Duodenal mucosa (tissue), 2 donors: Measurements from ENCODE around the gene DDIT4.

Experiments used
- H3K27ac ChIP-seq: one replicate; pipeline ENCODE4 v1.7.0; 2013; ENCODE audit warnings: low read depth, low read length
- H3K27me3 ChIP-seq, 2 donors: one replicate each; pipeline ENCODE4 v1.7.0; 2013; ENCODE audit warnings: low read length in 2 of 2, control low read depth in 1 of 2; ENCODE audit not compliant: insufficient read depth in 2 of 2, control insufficient read depth in 1 of 2
- H3K36me3 ChIP-seq, 2 donors: one replicate each; pipeline ENCODE4 v1.7.0; 2013; ENCODE audit warnings: low read length in 2 of 2, control low read depth in 1 of 2; ENCODE audit not compliant: insufficient read depth in 2 of 2, control insufficient read depth in 1 of 2
- H3K4me1 ChIP-seq, 2 donors: one replicate each; pipeline ENCODE4 v1.7.0; 2013; ENCODE audit warnings: low read length in 2 of 2, control low read depth in 1 of 2; ENCODE audit not compliant: insufficient read depth in 2 of 2, control insufficient read depth in 1 of 2
- H3K4me3 ChIP-seq, 2 donors: one replicate each; pipeline ENCODE4 v1.7.0; 2013; ENCODE audit warnings: low read length in 2 of 2, low read depth in 1 of 2
- H3K9ac ChIP-seq, 2 donors: one replicate each; pipeline ENCODE4 v1.7.0; 2013; ENCODE audit warnings: low read length in 2 of 2, low read depth in 1 of 2
- H3K9me3 ChIP-seq, 2 donors: one replicate each; pipeline ENCODE4 v1.7.0; 2013; ENCODE audit warnings: low read length in 2 of 2, control low read depth in 1 of 2; ENCODE audit not compliant: control insufficient read depth in 1 of 2

DDIT4 gene

GRCh38 chr10:72259491-72260238 lies 14.1 kb upstream of the DDIT4 start:
- no peaks in the 10 kb centered on the region for H3K9me3 ChIP-seq
- H3K36me3 ChIP-seq = no peaks in the 10 kb centered on the region
- H3K4me3 ChIP-seq = peak overlapping the region in 1 of 2 donors; percentile 84
- peak overlapping the region; percentile 89 for H3K27ac ChIP-seq
- H3K4me1 ChIP-seq = peaks cover 46 to 53% of the 10 kb centered on the region in 2 donors
- no peaks in the 10 kb centered on the region for H3K27me3 ChIP-seq
- H3K9ac ChIP-seq = peak overlapping the region; percentile 69 to 82

GRCh38 chr10:72260239-72260975 lies 13.3 kb upstream of the DDIT4 start:
- Histone ChIP-seq H3K4me1 (peaks cover 39 to 46% of the 10 kb centered on the region in 2 donors), H3K9me3 (no peaks in the 10 kb centered on the region), H3K4me3 (peak overlapping the region; percentile 67 to 84), H3K27me3 (no peaks in the 10 kb centered on the region), H3K27ac (peak overlapping the region; percentile 89), H3K9ac (peak overlapping the region; percentile 69 to 82), H3K36me3 (no peaks in the 10 kb centered on the region)

DNA sequence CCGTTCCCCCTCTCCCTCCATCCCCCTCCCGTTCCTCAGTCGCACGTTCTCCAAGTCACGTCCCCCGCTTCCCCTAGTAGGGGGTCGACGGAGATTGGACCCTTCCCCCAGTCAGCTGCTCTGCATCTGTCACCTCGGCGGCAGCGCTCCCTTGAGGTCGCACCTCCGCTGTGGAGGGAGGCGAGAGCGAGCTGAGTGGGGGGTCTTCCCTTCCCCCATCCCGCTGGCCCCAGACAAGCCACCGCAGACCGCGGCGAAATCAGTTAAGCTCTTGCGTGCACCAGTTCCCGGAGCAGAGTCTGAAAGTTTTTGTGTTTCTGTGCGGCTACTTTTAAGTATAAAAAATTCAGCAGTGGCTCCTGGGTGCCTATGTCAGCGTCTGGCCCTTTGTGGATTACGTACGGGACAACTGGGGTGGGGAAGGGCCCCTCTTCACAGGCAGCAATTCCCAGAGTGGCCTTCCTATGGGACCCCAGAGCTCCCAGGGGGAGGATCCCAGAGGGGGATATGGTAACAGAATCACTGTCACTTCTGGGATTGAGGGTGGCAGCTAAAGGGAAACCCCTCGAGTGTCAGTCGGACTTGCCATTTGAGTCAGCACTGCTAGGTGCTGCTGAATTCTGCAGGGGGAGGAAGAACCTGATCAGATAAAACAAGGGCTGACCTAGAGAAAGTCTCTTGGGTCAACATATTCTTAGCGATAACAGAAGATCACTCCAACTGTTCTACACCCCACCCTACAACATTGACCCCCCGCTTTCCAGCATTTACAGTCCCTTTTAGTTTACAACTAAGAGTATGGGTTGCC lies 12.5 kb upstream of the DDIT4 start:
- H3K36me3 ChIP-seq = no peaks in the 10 kb centered on the region
- H3K4me3 ChIP-seq = peak overlapping the region; percentile 67 to 84
- peak overlapping the region; percentile 89 for H3K27ac ChIP-seq
- H3K9ac ChIP-seq = peak overlapping the region; percentile 69 to 85
- H3K9me3 ChIP-seq = no peaks in the 10 kb centered on the region
- no peaks in the 10 kb centered on the region for H3K27me3 ChIP-seq
- H3K4me1 ChIP-seq = peaks cover 36 to 43% of the 10 kb centered on the region in 2 donors

DNA sequence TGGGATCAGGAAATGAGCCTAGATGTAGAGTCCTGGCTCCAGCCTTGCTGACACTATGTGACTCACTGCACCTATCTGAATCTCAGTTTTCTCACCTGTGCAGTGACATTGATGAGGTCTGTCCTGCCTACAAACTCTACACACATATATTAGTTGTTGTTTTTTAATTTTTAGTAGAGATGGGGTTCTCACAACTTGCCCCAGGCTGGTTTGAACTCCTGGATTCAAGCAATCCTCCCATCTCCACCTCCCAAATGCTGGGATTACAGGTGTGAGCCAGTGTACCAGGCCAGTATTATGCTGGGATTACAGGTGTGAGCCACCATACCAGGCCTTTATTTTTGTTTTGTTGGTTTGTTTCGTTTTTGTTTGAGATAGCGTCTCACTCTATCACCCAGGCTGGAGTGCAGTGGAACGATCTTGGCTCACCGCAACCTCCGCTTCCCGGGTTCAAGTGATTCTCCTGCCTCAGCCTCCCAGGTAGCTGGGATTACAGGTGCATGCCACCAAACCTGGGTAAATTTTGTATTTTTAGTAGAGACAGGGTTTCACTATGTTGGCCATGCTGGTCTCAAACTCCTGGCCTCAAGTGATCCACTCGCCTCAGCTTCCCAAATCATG lies 11.8 kb upstream of the DDIT4 start:
- H3K4me1 ChIP-seq = peaks cover 34 to 42% of the 10 kb centered on the region in 2 donors
- H3K27me3 ChIP-seq = no peaks in the 10 kb centered on the region
- peak overlapping the region; percentile 67 to 84 for H3K4me3 ChIP-seq
- peak overlapping the region; percentile 4 for H3K27ac ChIP-seq
- H3K9ac ChIP-seq = peak overlapping the region; percentile 69 to 85
- H3K9me3 ChIP-seq = no peaks in the 10 kb centered on the region
- H3K36me3 ChIP-seq = no peaks in the 10 kb centered on the region

GRCh38 chr10:72263613-72264241 lies 10.0 kb upstream of the DDIT4 start:
- Histone ChIP-seq H3K9me3 (no peaks in the 10 kb centered on the region), H3K27ac (peak overlapping the region; percentile 46), H3K4me1 (peaks cover 29 to 37% of the 10 kb centered on the region in 2 donors), H3K27me3 (no peaks in the 10 kb centered on the region), H3K9ac (no peak overlapping the region), H3K36me3 (no peaks in the 10 kb centered on the region), H3K4me3 (no peak overlapping the region)

DNA sequence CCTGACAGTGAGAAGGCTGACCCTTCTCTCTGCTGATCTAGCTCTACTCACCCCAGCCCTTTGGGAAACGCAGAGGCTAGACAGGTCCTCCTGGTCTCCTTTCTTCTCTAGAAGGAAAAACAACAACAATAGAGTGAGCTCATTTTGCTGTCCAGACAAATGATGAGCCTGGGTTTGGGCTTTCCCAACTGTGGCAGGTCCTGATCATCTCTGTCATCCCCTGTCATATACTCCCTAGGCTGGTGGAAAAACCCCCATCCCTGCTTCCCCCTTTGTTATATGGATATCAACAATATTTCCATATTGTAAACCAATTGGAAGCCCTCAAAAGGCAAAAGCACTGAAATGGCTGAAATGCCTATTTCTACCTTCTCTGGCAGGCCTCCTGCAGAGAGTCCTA lies 9.2 kb upstream of the DDIT4 start:
- no peaks in the 10 kb centered on the region for H3K36me3 ChIP-seq
- no peak overlapping the region for H3K27ac ChIP-seq
- H3K4me1 ChIP-seq = peaks cover 27 to 33% of the 10 kb centered on the region in 2 donors

DNA sequence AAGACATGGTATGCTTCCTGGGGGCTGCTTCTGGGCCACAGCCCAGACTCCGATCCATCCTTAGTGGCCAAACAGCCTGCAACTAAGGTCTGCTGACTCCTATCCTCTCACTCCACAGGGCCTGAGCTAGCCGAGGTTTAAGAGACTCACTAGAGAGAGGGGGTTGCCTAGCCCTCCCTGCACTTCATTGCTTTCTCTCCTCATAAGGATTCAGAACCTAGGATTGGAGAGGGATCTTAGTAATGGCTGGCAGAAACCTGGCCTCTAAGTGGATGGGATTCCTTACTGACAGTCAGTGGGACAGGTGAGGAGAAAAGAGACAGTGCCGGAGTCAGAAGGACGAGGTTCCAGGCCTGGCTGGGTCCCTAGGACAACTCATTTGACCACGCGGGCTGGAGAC lies 8.2 kb upstream of the DDIT4 start:
- Histone ChIP-seq H3K9me3 (no peaks in the 10 kb centered on the region), H3K4me1 (peaks cover 18 to 24% of the 10 kb centered on the region in 2 donors), H3K27ac (no peak overlapping the region), H3K36me3 (no peaks in the 10 kb centered on the region), H3K9ac (no peak overlapping the region), H3K4me3 (no peak overlapping the region), H3K27me3 (no peaks in the 10 kb centered on the region)

More for the DNA sequence above, 9.2 kb upstream of the DDIT4 start:
- Histone ChIP-seq H3K27me3 (no peaks in the 10 kb centered on the region), H3K9ac (no peak overlapping the region), H3K4me3 (no peak overlapping the region), H3K9me3 (no peaks in the 10 kb centered on the region)

DNA sequence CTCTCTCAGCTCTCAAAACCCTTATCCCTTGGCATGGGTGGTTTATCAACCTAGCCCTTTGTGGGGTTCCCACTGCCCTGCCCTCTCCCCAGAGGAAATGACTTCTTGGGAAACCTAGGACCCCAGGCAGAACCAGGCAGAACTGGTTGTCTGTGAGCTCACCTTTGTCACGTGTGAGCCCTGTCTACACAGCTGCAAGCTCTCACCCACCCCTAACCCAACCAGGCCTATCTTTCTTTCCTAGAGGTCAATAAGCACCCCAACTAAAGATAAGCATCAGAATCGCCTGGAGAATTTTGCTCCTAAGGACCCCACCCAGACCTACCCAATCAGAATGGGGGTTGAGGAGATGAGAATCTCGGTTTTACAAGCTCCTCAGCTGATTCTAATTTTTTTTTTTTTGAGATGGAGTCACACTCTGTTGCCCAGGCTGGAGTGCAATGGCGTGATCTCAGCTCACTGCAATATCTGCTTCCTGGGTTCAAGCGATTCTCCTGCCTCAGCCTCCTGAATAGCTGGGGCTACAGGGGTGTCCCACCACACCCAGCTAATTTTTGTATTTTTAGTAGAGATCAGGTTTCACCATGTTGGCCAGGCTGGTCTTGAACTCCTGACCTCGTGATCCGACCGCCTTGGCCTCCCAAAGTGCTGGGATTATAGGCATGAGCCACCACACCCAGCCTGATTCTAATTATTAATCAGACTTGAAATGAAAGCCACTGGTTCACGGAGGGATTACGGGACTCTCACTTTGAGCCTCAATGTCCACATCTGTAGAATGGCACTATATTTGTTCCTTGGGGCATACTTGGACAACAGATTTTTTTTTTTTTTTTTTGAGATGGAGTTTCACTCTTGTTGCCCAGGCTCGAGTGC lies 7.5 kb upstream of the DDIT4 start:
- Histone ChIP-seq H3K36me3 (no peaks in the 10 kb centered on the region), H3K27ac (no peak overlapping the region)

DNA sequence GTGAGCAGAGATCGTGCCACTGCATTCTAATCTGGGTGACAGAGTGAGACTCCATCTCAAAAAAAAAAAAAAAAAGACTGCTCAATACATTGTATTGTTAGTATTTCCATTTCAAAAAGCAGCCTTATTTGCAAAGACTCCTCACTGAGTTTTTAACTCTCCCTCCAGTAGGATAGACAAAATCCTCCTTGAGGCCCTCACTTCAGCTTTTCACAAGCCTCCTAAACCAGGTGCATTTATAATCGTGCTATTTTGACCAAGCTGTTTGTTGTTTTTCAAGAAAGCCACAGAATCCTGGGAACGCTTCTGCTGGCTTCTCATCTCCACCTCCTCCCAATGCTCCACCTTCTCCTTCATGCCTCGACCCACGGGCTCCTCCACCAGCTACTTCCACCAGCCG lies 6.3 kb upstream of the DDIT4 start:
- no peaks in the 10 kb centered on the region for H3K27me3 ChIP-seq
- H3K9me3 ChIP-seq = no peaks in the 10 kb centered on the region
- no peak overlapping the region for H3K9ac ChIP-seq
- no peak overlapping the region for H3K27ac ChIP-seq
- H3K4me1 ChIP-seq = peaks cover 9 to 12% of the 10 kb centered on the region in 2 donors
- H3K36me3 ChIP-seq = no peaks in the 10 kb centered on the region
- H3K4me3 ChIP-seq = no peak overlapping the region

More for the DNA sequence above, 7.5 kb upstream of the DDIT4 start:
- no peak overlapping the region for H3K4me3 ChIP-seq
- H3K4me1 ChIP-seq = peaks cover 14 to 19% of the 10 kb centered on the region in 2 donors
- H3K27me3 ChIP-seq = no peaks in the 10 kb centered on the region
- H3K9me3 ChIP-seq = no peaks in the 10 kb centered on the region
- no peak overlapping the region for H3K9ac ChIP-seq
